GM19240 (cell line): ENCODE results near the gene EPSTI1.
"Not testable (repeated sequence)": the region's sequence is repeated elsewhere in the genome, so short reads cannot be mapped to it uniquely, and the experiment has no call there.

Experiments used
- DNase-seq: peaks from one replicate; pipeline ENCODE4 v3.0.0; 2011; ENCODE audit warnings: low spot score; ENCODE audit not compliant: insufficient read length

The EPSTI1 gene

GRCh38 chr13:42894765-42895243 lies 97.2 kb downstream of the EPSTI1 start:
- no peak for DNase-seq

GRCh38 chr13:42893214-42893671 lies 98.8 kb downstream of the EPSTI1 start:
- DNase-seq = no peak

- DNase-seq = no peak
Measured at GRCh38 chr13:42892760-42893159, 99.3 kb downstream of the EPSTI1 start.

GRCh38 chr13:42891591-42891990 lies 100.5 kb downstream of the EPSTI1 start:
- no peak for DNase-seq

GRCh38 chr13:42885325-42885724 lies 106.7 kb downstream of the EPSTI1 start:
- DNase-seq = no peak

GRCh38 chr13:42883771-42884467 lies 108.1 kb downstream of the EPSTI1 start:
- no peak for DNase-seq

GRCh38 chr13:42883142-42883541 lies 108.9 kb downstream of the EPSTI1 start:
- DNase-seq = no peak

GRCh38 chr13:42880056-42880605 lies 111.9 kb downstream of the EPSTI1 start:
- no peak for DNase-seq

GRCh38 chr13:42878721-42879120 lies 113.3 kb downstream of the EPSTI1 start:
- no peak for DNase-seq

GRCh38 chr13:42876887-42877545 lies 115.0 kb downstream of the EPSTI1 start:
- DNase-seq = no peak

- DNase-seq = peak; percentile 58
Measured at GRCh38 chr13:42876270-42876714, 115.7 kb downstream of the EPSTI1 start.

- no peak for DNase-seq
Measured at GRCh38 chr13:42875475-42876269, 116.4 kb downstream of the EPSTI1 start.

- no peak for DNase-seq
Measured at GRCh38 chr13:42874221-42874620, 117.8 kb downstream of the EPSTI1 start.

GRCh38 chr13:42873081-42873480 lies 119.0 kb downstream of the EPSTI1 start:
- DNase-seq = no peak

- DNase-seq = no peak
Measured at GRCh38 chr13:42867232-42867631, 124.8 kb downstream of the EPSTI1 start.

GRCh38 chr13:42865768-42866102 lies 126.3 kb downstream of the EPSTI1 start:
- DNase-seq = no peak

- DNase-seq = no peak
Measured at GRCh38 chr13:42864952-42865767, 126.9 kb downstream of the EPSTI1 start.

GRCh38 chr13:42862370-42862769 lies 129.7 kb downstream of the EPSTI1 start:
- DNase-seq = not testable (repeated sequence)

- DNase-seq = no peak
Measured at GRCh38 chr13:42860485-42860884, 131.6 kb downstream of the EPSTI1 start.

GRCh38 chr13:42859760-42860159 lies 132.3 kb downstream of the EPSTI1 start:
- DNase-seq = no peak

GRCh38 chr13:42855410-42855809 lies 136.6 kb downstream of the EPSTI1 start:
- DNase-seq = no peak
